D341Med (cell line): ENCODE data around the gene PPP1R15B.

Experiments
- DNase-seq: peaks from one replicate; pipeline ENCODE4 v3.0.0; 2012; ENCODE audit warnings: low spot score

Gene PPP1R15B

GRCh38 chr1:204411451-204412204 is at the start of gene PPP1R15B:
Gene PPP1R15B (minus strand): TSS chr1:204411817. CDS start chr1:204411411, 406 bp downstream.
- DNase-seq: peak; percentile 97

GRCh38 chr1:204460346-204460745 is 48.7 kb upstream of the PPP1R15B start:
- DNase-seq: no peak

- no peak for DNase-seq
These were observed 48.1 kb upstream of the PPP1R15B start for GRCh38 chr1:204459706-204460105.

- no peak for DNase-seq
These were observed 46.0 kb upstream of the PPP1R15B start for GRCh38 chr1:204457666-204458065.

- DNase-seq: no peak
These were observed 45.3 kb upstream of the PPP1R15B start for GRCh38 chr1:204456826-204457442.

- no peak for DNase-seq
These were observed 44.2 kb upstream of the PPP1R15B start for GRCh38 chr1:204455831-204456145.

- DNase-seq: no peak
These were observed 43.6 kb upstream of the PPP1R15B start for GRCh38 chr1:204455063-204455830.

- no peak for DNase-seq
These were observed 42.9 kb upstream of the PPP1R15B start for GRCh38 chr1:204454476-204454875.

GRCh38 chr1:204453141-204453772 is 41.6 kb upstream of the PPP1R15B start:
- DNase-seq: no peak

GRCh38 chr1:204451352-204452124 is 39.9 kb upstream of the PPP1R15B start:
- DNase-seq: no peak

- no peak for DNase-seq
These were observed 39.0 kb upstream of the PPP1R15B start for GRCh38 chr1:204450461-204451257.

- no peak for DNase-seq
These were observed 38.2 kb upstream of the PPP1R15B start for GRCh38 chr1:204449678-204450280.

- no peak for DNase-seq
These were observed 37.5 kb upstream of the PPP1R15B start for GRCh38 chr1:204448991-204449677.

GRCh38 chr1:204448344-204448964 is 36.8 kb upstream of the PPP1R15B start:
- no peak for DNase-seq

- no peak for DNase-seq
These were observed 36.1 kb upstream of the PPP1R15B start for GRCh38 chr1:204447736-204448135.

GRCh38 chr1:204447190-204447589 is 35.6 kb upstream of the PPP1R15B start:
- no peak for DNase-seq

GRCh38 chr1:204446413-204447111 is 34.9 kb upstream of the PPP1R15B start:
- peak; percentile 96 for DNase-seq

- DNase-seq: peak; percentile 77
These were observed 34.3 kb upstream of the PPP1R15B start for GRCh38 chr1:204445860-204446412.
